Esophagus muscularis mucosa (tissue), 4 donors: Measurements from ENCODE around the gene PRR20B.
"Not testable (repeated sequence)": the region's sequence is repeated elsewhere in the genome, so short reads cannot be mapped to it uniquely, and the experiment has no call there.

Source experiments
- CTCF ChIP-seq, 3 experiments: fragments of 200-600 bp in 2 of 3; fragments of 450-650 bp in 1 of 3; sonication (generic) in 2 of 3; IDR thresholded peaks; one replicate each; pipeline ENCODE4 v1.5.1; 2017 to 2019; ENCODE audit warnings: antibody characterized with exemption in 3 of 3, mild to moderate bottlenecking in 2 of 3, moderate library complexity in 1 of 3
- EP300 ChIP-seq: sonication (generic); formaldehyde crosslinking; IDR thresholded peaks from one replicate; pipeline ENCODE4 v1.6.1; 2017; ENCODE audit warnings: antibody characterized with exemption
- POLR2AphosphoS5 ChIP-seq, 2 donors: sonication (generic); formaldehyde crosslinking; IDR thresholded peaks; one replicate each; pipeline ENCODE4 v1.6.1; 2017; ENCODE audit warnings: antibody characterized with exemption in 2 of 2

GRCh38 chr13:57147188-57147587 is at the start of gene PRR20B:
- TF ChIP-seq CTCF (IDR thresholded peaks at IDR 0.05); POLR2AphosphoS5 (IDR thresholded peaks at IDR 0.05); EP300: not testable (repeated sequence)
